CD4-positive, alpha-beta T cell treated with Interleukin-17A for 1 hour (primary cell): ENCODE results near the gene ITLN2.
"Not testable (repeated sequence)": the region's sequence is repeated elsewhere in the genome, so short reads cannot be mapped to it uniquely, and the experiment has no call there.

Experiments
- DNase-seq: peaks from one replicate; pipeline ENCODE4 v3.0.0-alpha.2; 2020

The ITLN2 gene

GRCh38 chr1:160904783-160905616 is 49.6 kb downstream of the ITLN2 start:
- DNase-seq = no peak

- DNase-seq = not testable (repeated sequence)
Observed at GRCh38 chr1:160902251-160902650, 52.4 kb downstream of the ITLN2 start.

- no peak for DNase-seq
Observed at GRCh38 chr1:160901768-160902167, 52.8 kb downstream of the ITLN2 start.

- DNase-seq = not testable (repeated sequence)
Observed at GRCh38 chr1:160900683-160901082, 53.9 kb downstream of the ITLN2 start.
